IMR-90 (cell line): Measurements from ENCODE around the gene ACOD1.

Source experiments
- BHLHE40 ChIP-seq: fragments of 150-350 bp; IDR thresholded peaks from 2 replicates; pipeline ENCODE4 v1.6.1; 2016; ENCODE audit warnings: mild to moderate bottlenecking, low read depth, low read length
- CEBPB ChIP-seq: IDR thresholded peaks from 2 replicates; pipeline ENCODE4 v1.6.1; 2012; ENCODE audit warnings: low read depth, low read length, improper control_type of control experiment
- CHD1 ChIP-seq: IDR thresholded peaks from 2 replicates; pipeline ENCODE4 v1.6.1; 2012; ENCODE audit warnings: low read depth, low read length, improper control_type of control experiment
- FOS ChIP-seq: fragments of 150-350 bp; IDR thresholded peaks from 2 replicates; pipeline ENCODE4 v1.6.1; 2016; ENCODE audit warnings: low read depth, low read length
- MXI1 ChIP-seq: IDR thresholded peaks from 2 replicates; pipeline ENCODE4 v1.6.1; 2012; ENCODE audit warnings: low read depth, mild to moderate bottlenecking, low read length, moderate library complexity, borderline replicate concordance
- NFE2L2 ChIP-seq: fragments of 150-350 bp; IDR thresholded peaks from 2 replicates; pipeline ENCODE4 v1.6.1; 2016; ENCODE audit warnings: low read depth, mild to moderate bottlenecking, low read length
- POLR2A ChIP-seq: IDR thresholded peaks from 2 replicates; pipeline ENCODE4 v1.6.1; 2012; ENCODE audit warnings: mild to moderate bottlenecking, low read depth, low read length
- RCOR1 ChIP-seq: IDR thresholded peaks from 2 replicates; pipeline ENCODE4 v1.6.1; 2012; ENCODE audit warnings: mild to moderate bottlenecking, low read length, improper control_type of control experiment; ENCODE audit not compliant: insufficient replicate concordance
- RFX5 ChIP-seq: IDR thresholded peaks from 2 replicates; pipeline ENCODE4 v1.8.0; 2012; ENCODE audit warnings: low read depth, mild to moderate bottlenecking, low read length, moderate library complexity
- SMC3 ChIP-seq: fragments of 150-350 bp; IDR thresholded peaks from 2 replicates; pipeline ENCODE4 v1.6.1; 2016; ENCODE audit warnings: low read depth, mild to moderate bottlenecking, antibody characterized with exemption, low read length, moderate library complexity
- USF2 ChIP-seq: fragments of 150-350 bp; IDR thresholded peaks from 2 replicates; pipeline ENCODE4 v1.6.1; 2017; ENCODE audit warnings: mild to moderate bottlenecking, antibody characterized with exemption, low read length, low read depth
- TF ChIP-seq, protein P1 (sequence below): conservative IDR thresholded peaks from 2 replicates; pipeline ENCODE4 v1.5.1; 2012; ENCODE audit warnings: mild to moderate bottlenecking, low read depth, low read length, improper control_type of control experiment

GRCh38 chr13:76971215-76971614, 22.9 kb downstream of the ACOD1 start:
- no peak for TF ChIP-seq FOS
- TF ChIP-seq, protein P1, sequence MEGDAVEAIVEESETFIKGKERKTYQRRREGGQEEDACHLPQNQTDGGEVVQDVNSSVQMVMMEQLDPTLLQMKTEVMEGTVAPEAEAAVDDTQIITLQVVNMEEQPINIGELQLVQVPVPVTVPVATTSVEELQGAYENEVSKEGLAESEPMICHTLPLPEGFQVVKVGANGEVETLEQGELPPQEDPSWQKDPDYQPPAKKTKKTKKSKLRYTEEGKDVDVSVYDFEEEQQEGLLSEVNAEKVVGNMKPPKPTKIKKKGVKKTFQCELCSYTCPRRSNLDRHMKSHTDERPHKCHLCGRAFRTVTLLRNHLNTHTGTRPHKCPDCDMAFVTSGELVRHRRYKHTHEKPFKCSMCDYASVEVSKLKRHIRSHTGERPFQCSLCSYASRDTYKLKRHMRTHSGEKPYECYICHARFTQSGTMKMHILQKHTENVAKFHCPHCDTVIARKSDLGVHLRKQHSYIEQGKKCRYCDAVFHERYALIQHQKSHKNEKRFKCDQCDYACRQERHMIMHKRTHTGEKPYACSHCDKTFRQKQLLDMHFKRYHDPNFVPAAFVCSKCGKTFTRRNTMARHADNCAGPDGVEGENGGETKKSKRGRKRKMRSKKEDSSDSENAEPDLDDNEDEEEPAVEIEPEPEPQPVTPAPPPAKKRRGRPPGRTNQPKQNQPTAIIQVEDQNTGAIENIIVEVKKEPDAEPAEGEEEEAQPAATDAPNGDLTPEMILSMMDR = no peak
- no peak for TF ChIP-seq POLR2A
- TF ChIP-seq SMC3 = no peak
- TF ChIP-seq MXI1 = no peak
- no peak for TF ChIP-seq CEBPB
- TF ChIP-seq CHD1 = no peak
- no peak for TF ChIP-seq RCOR1
- TF ChIP-seq RFX5 = no peak
- no peak for TF ChIP-seq NFE2L2
- no peak for TF ChIP-seq BHLHE40
- TF ChIP-seq USF2 = no peak
